PC-3 (cell line): ENCODE results near the gene CST11. TPM values are rescaled to one million over a fixed set of nuclear protein-coding genes. Genes with fewer than 3 reads are reported as not detected.

ENCODE experiments used
- ATAC-seq: fragments of 200-7000 bp; cut with Tn5 transposase; 2 replicates; pipeline ENCODE4 v1.9.1; 2020; ENCODE audit warnings: mild to moderate bottlenecking, moderate library complexity
- BruUV-seq: library from RNA; stranded (reverse); fragments of 400-500 nt; replicated peaks from 2 replicates; lab custom pipeline; 2021; lab: Mats Ljungman, UMichigan
- CTCF ChIA-PET: fragments of 300-600 bp; sonication (Branson Sonifier 250); formaldehyde crosslinking; loops from one replicate; lab custom pipeline; 2022; ENCODE audit warnings: antibody characterized with exemption; lab: Charles Lee
- POLR2A ChIA-PET: fragments of 300-600 bp; sonication (Branson Sonifier 250); formaldehyde crosslinking; loops from one replicate; lab custom pipeline; 2022; ENCODE audit warnings: antibody characterized with exemption; ENCODE audit not compliant: unreplicated experiment; lab: Charles Lee
- DNase-seq: peaks from one replicate; pipeline ENCODE4 v3.0.0-alpha.2; 2015
- H2AFZ ChIP-seq: fragments of 300-600 bp; sonication (generic); 2 replicates; pipeline ENCODE4 v1.6.0; 2016; ENCODE audit warnings: antibody characterized with exemption, low read length
- H3F3A ChIP-seq: fragments of 300-600 bp; sonication (generic); one replicate; pipeline ENCODE4 v1.6.0; 2017; ENCODE audit warnings: antibody characterized with exemption, low read length, control low read depth, mild to moderate bottlenecking; ENCODE audit not compliant: unreplicated experiment
- H3K27ac ChIP-seq: fragments of 300-600 bp; sonication (generic); 2 replicates; pipeline ENCODE4 v1.5.1; 2016; ENCODE audit warnings: mild to moderate bottlenecking, low read length
- H3K27me3 ChIP-seq: fragments of 300-600 bp; sonication (generic); 2 replicates; pipeline ENCODE4 v1.6.1; 2016; ENCODE audit warnings: low read length, mixed read lengths
- H3K36me3 ChIP-seq: fragments of 300-600 bp; sonication (generic); 2 replicates; pipeline ENCODE4 v1.6.1; 2016; ENCODE audit warnings: low read depth, mixed run types, low read length, mixed read lengths
- H3K4me1 ChIP-seq: fragments of 300-600 bp; sonication (generic); 2 replicates; pipeline ENCODE4 v1.5.1; 2016; ENCODE audit warnings: low read length; ENCODE audit not compliant: insufficient read depth
- H3K4me2 ChIP-seq: fragments of 300-600 bp; sonication (generic); 2 replicates; pipeline ENCODE4 v1.6.0; 2016; ENCODE audit warnings: low read length
- H3K4me3 ChIP-seq: fragments of 300-600 bp; sonication (generic); 2 replicates; pipeline ENCODE4 v1.5.1; 2016; ENCODE audit warnings: mild to moderate bottlenecking, low read length, mixed read lengths
- H3K79me2 ChIP-seq: fragments of 300-600 bp; sonication (generic); 2 replicates; pipeline ENCODE4 v1.6.1; 2017; ENCODE audit warnings: low read length, mixed read lengths
- H3K9ac ChIP-seq: fragments of 300-600 bp; sonication (generic); 2 replicates; pipeline ENCODE4 v1.6.0; 2016; ENCODE audit warnings: mild to moderate bottlenecking, low read length
- H3K9me2 ChIP-seq: fragments of 300-600 bp; sonication (generic); replicated peaks from 2 replicates; pipeline ENCODE4 v1.6.1; 2016; ENCODE audit warnings: mixed run types, low read length, mixed read lengths
- H3K9me3 ChIP-seq: fragments of 300-600 bp; sonication (generic); 2 replicates; pipeline ENCODE4 v1.6.1; 2016; ENCODE audit warnings: low read length, mixed read lengths
- H4K20me1 ChIP-seq: fragments of 300-600 bp; sonication (generic); 2 replicates; pipeline ENCODE4 v1.6.1; 2016; ENCODE audit warnings: low read length, mixed read lengths
- CTCF ChIP-seq: fragments of 300-600 bp; sonication (generic); conservative IDR thresholded peaks from 2 replicates; pipeline ENCODE4 v1.5.1; 2017; ENCODE audit warnings: antibody characterized with exemption, low read depth, mild to moderate bottlenecking, low read length
- EZH2 ChIP-seq: fragments of 300-600 bp; sonication (generic); IDR thresholded peaks from one replicate; pipeline ENCODE4 v1.6.1; 2017; ENCODE audit warnings: antibody characterized with exemption, mild to moderate bottlenecking, low read length; ENCODE audit not compliant: unreplicated experiment
- EZH2phosphoT487 ChIP-seq: fragments of 300-600 bp; sonication (generic); IDR thresholded peaks from 2 replicates; pipeline ENCODE4 v1.6.1; 2018; ENCODE audit warnings: mild to moderate bottlenecking, antibody characterized with exemption, low read length, borderline replicate concordance
- intact Hi-C: fragments of 100-400 bp; cut with micrococcal nuclease; formaldehyde crosslinking; loops from 2 replicates; pipeline ENCODE4 v1.9.0; 2023
- total RNA-seq: library from RNA; depleted of rRNA; stranded (reverse); fragments of >200 nt; gene quantifications from 2 replicates; pipeline ENCODE4 v1.2.3, GENCODE V29; 2014

The CST11 gene
- total RNA-seq, 1 experiment from 2014 or later: not detected

- ChIA-PET CTCF (no interaction called here), POLR2A (no interaction called here)
- DNase-seq: no peak
- Histone ChIP-seq H3K27ac (no peak overlapping the region), H3K79me2 (no peaks in the 10 kb centered on the region), H2AFZ (no peak overlapping the region), H3K4me2 (no peak overlapping the region), H3K9me3 (no peaks in the 10 kb centered on the region), H3K4me3 (no peak overlapping the region), H3K27me3 (0 out of 2 replicates have a peak, but pooled peaks cover 5% of the 10 kb centered on the region), H3K4me1 (no peaks in the 10 kb centered on the region), H3K9me2 (no peaks in the 10 kb centered on the region), H4K20me1 (no peaks in the 10 kb centered on the region), H3K36me3 (no peaks in the 10 kb centered on the region), H3K9ac (no peak overlapping the region), H3F3A (no peaks in the 10 kb centered on the region)
- intact Hi-C loops: no loop called here
- TF ChIP-seq EZH2 (no peak), EZH2phosphoT487 (no peak), CTCF (no peak)
- ATAC-seq: no peak
- BruUV-seq: no TSS peak
These were observed 36.3 kb upstream of the CST11 start for GRCh38 chr20:23488996-23489395.

- Histone ChIP-seq H3K9me3 (no peaks in the 10 kb centered on the region), H3K79me2 (no peaks in the 10 kb centered on the region), H4K20me1 (no peaks in the 10 kb centered on the region), H3F3A (no peaks in the 10 kb centered on the region), H3K4me3 (no peak overlapping the region), H3K27me3 (0 out of 2 replicates have a peak, but pooled peaks cover 6% of the 10 kb centered on the region), H3K9me2 (no peaks in the 10 kb centered on the region), H3K4me1 (no peaks in the 10 kb centered on the region), H3K36me3 (no peaks in the 10 kb centered on the region), H3K27ac (no peak overlapping the region), H3K9ac (no peak overlapping the region), H3K4me2 (no peak overlapping the region), H2AFZ (no peak overlapping the region)
- ChIA-PET POLR2A (no interaction called here), CTCF (no interaction called here)
- BruUV-seq: no TSS peak
- DNase-seq (no peak), ATAC-seq (no peak)
- TF ChIP-seq EZH2 (no peak), CTCF (no peak), EZH2phosphoT487 (no peak)
- intact Hi-C loops: no loop called here
These were observed 35.8 kb upstream of the CST11 start for GRCh38 chr20:23488470-23488869.

GRCh38 chr20:23484081-23484480 lies 31.4 kb upstream of the CST11 start:
- BruUV-seq: no TSS peak
- no peak overlapping the region for H3K4me2 ChIP-seq

More at GRCh38 chr20:23484081-23484480, 31.4 kb upstream of the CST11 start:
- no peak for TF ChIP-seq CTCF
- TF ChIP-seq EZH2phosphoT487: no peak
- TF ChIP-seq EZH2: no peak
- Histone ChIP-seq H3K36me3 (no peaks in the 10 kb centered on the region), H3K27ac (no peak overlapping the region), H4K20me1 (no peaks in the 10 kb centered on the region), H3K79me2 (no peaks in the 10 kb centered on the region), H3K9ac (no peak overlapping the region), H3K4me3 (no peak overlapping the region), H3K27me3 (peaks cover 24% of the 10 kb centered on the region), H3K4me1 (no peaks in the 10 kb centered on the region), H3K9me2 (no peaks in the 10 kb centered on the region), H3F3A (no peaks in the 10 kb centered on the region), H3K9me3 (no peaks in the 10 kb centered on the region), H2AFZ (no peak overlapping the region)
- DNase-seq: no peak
- ChIA-PET POLR2A (no interaction called here), CTCF (no interaction called here)
- ATAC-seq: no peak
- intact Hi-C loops: no loop called here
